CD4-positive, alpha-beta T cell treated with Interleukin-6 for 4 hours (primary cell): ENCODE data around the gene RBM4B.
A peak's percentile ranks its signal among the peaks of the same experiment; 100 is the strongest.

Experiments used
- DNase-seq: peaks from one replicate; pipeline ENCODE4 v3.0.0-alpha.2; 2020; ENCODE audit warnings: mixed read lengths

Gene RBM4B

GRCh38 chr11:66639066-66639813 is 38.4 kb downstream of the RBM4B start:
- DNase-seq: peak; percentile 31

- DNase-seq: peak; percentile 95
Observed at GRCh38 chr11:66638177-66639065, 39.3 kb downstream of the RBM4B start, which contains the start of gene RBM4. Gene RBM4, plus strand, starts transcription at chr11:66638703. Its CDS starts 1,009 bp downstream, at chr11:66639712.

- no peak for DNase-seq
Observed at GRCh38 chr11:66637557-66638176, 40.0 kb downstream of the RBM4B start.

GRCh38 chr11:66636411-66636810 is 41.3 kb downstream of the RBM4B start:
- DNase-seq: no peak

- DNase-seq: no peak
Observed at GRCh38 chr11:66632952-66633351, 44.7 kb downstream of the RBM4B start.

- DNase-seq: no peak
Observed at GRCh38 chr11:66631883-66632282, 45.8 kb downstream of the RBM4B start.

GRCh38 chr11:66629356-66629755 is 48.3 kb downstream of the RBM4B start:
- no peak for DNase-seq

- no peak for DNase-seq
Observed at GRCh38 chr11:66628061-66628603, 49.6 kb downstream of the RBM4B start.

- DNase-seq: no peak
Observed at GRCh38 chr11:66626926-66627325, 50.8 kb downstream of the RBM4B start.

- DNase-seq: no peak
Observed at GRCh38 chr11:66626382-66626781, 51.3 kb downstream of the RBM4B start.

- DNase-seq: no peak
Observed at GRCh38 chr11:66625752-66626149, 51.9 kb downstream of the RBM4B start.

GRCh38 chr11:66625041-66625751 is 52.5 kb downstream of the RBM4B start:
- DNase-seq: no peak

GRCh38 chr11:66624450-66624849 is 53.2 kb downstream of the RBM4B start:
- no peak for DNase-seq

GRCh38 chr11:66619080-66619554 is 58.6 kb downstream of the RBM4B start:
- DNase-seq: peak; percentile 17

- DNase-seq: no peak
Observed at GRCh38 chr11:66617155-66617834, 60.4 kb downstream of the RBM4B start.

- DNase-seq: peak; percentile 98
Observed at GRCh38 chr11:66616379-66617154, 61.1 kb downstream of the RBM4B start, which contains the start of gene RBM14. Gene RBM14, plus strand, starts transcription at chr11:66616630. Its CDS starts 91 bp downstream, at chr11:66616721.
